HCT116 (cell line): Measurements from ENCODE around the gene IFNL2. TPM values are rescaled to one million over a fixed set of nuclear protein-coding genes. Genes with fewer than 3 reads are reported as not detected.
A peak's percentile ranks its signal among the peaks of the same experiment; 100 is the strongest.
"Not testable (repeated sequence)": the region's sequence is repeated elsewhere in the genome, so short reads cannot be mapped to it uniquely, and the experiment has no call there.

Experiments used
- ATAC-seq: fragments of 200-7000 bp; cut with Tn5 transposase; 2 replicates; pipeline ENCODE4 v1.9.1; 2020; ENCODE audit warnings: mild to moderate bottlenecking, moderate library complexity
- Bru-seq: library from RNA; stranded (reverse); fragments of 400-500 nt; gene quantifications from one replicate; lab custom pipeline; 2021; lab: Mats Ljungman, UMichigan
- BruChase-seq, 2 experiments: library from RNA; stranded (reverse); fragments of 400-500 nt; gene quantifications; one replicate each; lab custom pipeline; 2021; lab: Mats Ljungman, UMichigan
- BruUV-seq: library from RNA; stranded (reverse); fragments of 400-500 nt; replicated peaks from 2 replicates; lab custom pipeline; 2021; lab: Mats Ljungman, UMichigan
- CTCF ChIA-PET: fragments of 300-600 bp; sonication (Branson Sonifier 250); formaldehyde crosslinking; loops from one replicate; lab custom pipeline; 2021; ENCODE audit warnings: antibody characterized with exemption; lab: Charles Lee
- POLR2A ChIA-PET: fragments of 300-600, 350-600 bp; sonication (Branson Sonifier 250); formaldehyde crosslinking; loops from one replicate; lab custom pipeline; 2021; ENCODE audit warnings: antibody characterized with exemption; lab: Charles Lee
- RAD21 ChIA-PET, 2 experiments: fragments of 300-600 bp; sonication (Branson Sonifier 250); formaldehyde crosslinking; loops; one replicate each; lab custom pipeline; 2023; ENCODE audit warnings: low total read pairs in 2 of 2; ENCODE audit not compliant: uncharacterized antibody in 2 of 2, unreplicated experiment in 2 of 2, low non-redundant PET in 1 of 2; lab: Charles Lee
- DNase-seq: peaks from one replicate; pipeline ENCODE4 v3.0.0-alpha.2; 2010; ENCODE audit warnings: low read depth, low spot score
- H2AFZ ChIP-seq: fragments of 200-600 bp; shearing (Covaris generic), sonication (generic); 2 replicates; pipeline ENCODE4 v1.6.1; 2017; ENCODE audit warnings: low read depth, mixed run types, mixed read lengths, antibody characterized with exemption, low read length; ENCODE audit not compliant: poor library complexity, severe bottlenecking
- H3K27ac ChIP-seq: 2 replicates; pipeline ENCODE4 v1.5.1; 2012; ENCODE audit warnings: low read depth, low read length
- H3K27me3 ChIP-seq: fragments of 200-600 bp; sonication (generic); 2 replicates; pipeline ENCODE4 v1.6.1; 2016; ENCODE audit warnings: mixed run types, low read length, mixed read lengths; ENCODE audit not compliant: insufficient read depth
- H3K36me3 ChIP-seq, 2 experiments: fragments of 200-500 bp in 1 of 2; fragments of 200-600 bp in 1 of 2; sonication (Bioruptor generic) in 1 of 2; sonication (generic) in 1 of 2; 2 replicates each; pipeline versions ENCODE4 v1.5.1 to v1.6.1; 2014 to 2016; ENCODE audit warnings: low read length in 2 of 2, inconsistent platforms in 1 of 2, mixed read lengths in 1 of 2, mixed run types in 1 of 2; ENCODE audit not compliant: insufficient read depth in 2 of 2, control insufficient read depth in 1 of 2
- H3K4me1 ChIP-seq, 2 experiments: fragments of 200-600 bp in 1 of 2; sonication (generic) in 1 of 2; 2 replicates each; pipeline versions ENCODE4 v1.5.1 to v1.6.1; 2012 to 2017; ENCODE audit warnings: low read length in 2 of 2, inconsistent platforms in 1 of 2, mild to moderate bottlenecking in 1 of 2, mixed read lengths in 1 of 2, mixed run types in 1 of 2, moderate library complexity in 1 of 2; ENCODE audit not compliant: insufficient read depth in 2 of 2, control insufficient read depth in 1 of 2
- H3K4me2 ChIP-seq: fragments of 200-600 bp; sonication (generic); 2 replicates; pipeline ENCODE4 v1.6.1; 2017; ENCODE audit warnings: mixed run types, low read length, mixed read lengths
- H3K4me3 ChIP-seq, 2 experiments: fragments of 200-600 bp in 1 of 2; sonication (generic) in 1 of 2; replicated peaks in 1 of 2; 2 replicates each; pipeline ENCODE4 v1.5.1; 2011 to 2016; ENCODE audit warnings: low read length in 2 of 2, control low read depth in 1 of 2, low read depth in 1 of 2, mild to moderate bottlenecking in 1 of 2, mixed read lengths in 1 of 2, mixed run types in 1 of 2
- H3K79me2 ChIP-seq: fragments of 200-600 bp; sonication (generic); 2 replicates; pipeline ENCODE4 v1.6.1; 2017; ENCODE audit warnings: mild to moderate bottlenecking, mixed run types, low read length, moderate library complexity, mixed read lengths; ENCODE audit not compliant: insufficient read depth
- H3K9ac ChIP-seq: fragments of 200-600 bp; sonication (generic); 2 replicates; pipeline ENCODE4 v1.6.1; 2016; ENCODE audit warnings: low read length, mixed read lengths
- H3K9me2 ChIP-seq: fragments of 200-600 bp; sonication (generic), shearing (Covaris generic); 2 replicates; pipeline ENCODE4 v1.6.1; 2017; ENCODE audit warnings: mixed run types, mild to moderate bottlenecking, moderate library complexity; ENCODE audit not compliant: insufficient read depth
- H3K9me3 ChIP-seq, 2 experiments: fragments of 200-500 bp in 1 of 2; fragments of 200-600 bp in 1 of 2; sonication (Bioruptor generic) in 1 of 2; sonication (generic) in 1 of 2; 2 replicates each; pipeline ENCODE4 v1.6.1; 2014 to 2017; ENCODE audit warnings: low read length in 2 of 2, mixed read lengths in 2 of 2, inconsistent platforms in 1 of 2, low read depth in 1 of 2, mild to moderate bottlenecking in 1 of 2, mixed run types in 1 of 2, moderate library complexity in 1 of 2; ENCODE audit not compliant: control insufficient read depth in 1 of 2, insufficient read depth in 1 of 2
- H4K20me1 ChIP-seq: fragments of 200-600 bp; sonication (generic), shearing (Covaris generic); 2 replicates; pipeline ENCODE4 v1.6.1; 2017; ENCODE audit warnings: mixed run types, mild to moderate bottlenecking, moderate library complexity; ENCODE audit not compliant: insufficient read depth
- CBX3 ChIP-seq: IDR thresholded peaks from 2 replicates; pipeline ENCODE4 v1.6.1; 2012; ENCODE audit warnings: low read depth
- CTCF ChIP-seq, 3 experiments: fragments of 200-600 bp in 1 of 3; sonication (generic) in 1 of 3; IDR thresholded peaks in 2 of 3; conservative IDR thresholded peaks in 1 of 3; 2 replicates each; pipeline ENCODE4 v1.5.1; 2012 to 2017; ENCODE audit warnings: low read depth in 2 of 3, low read length in 2 of 3, antibody characterized with exemption in 1 of 3, borderline replicate concordance in 1 of 3, control low read depth in 1 of 3, mild to moderate bottlenecking in 1 of 3, mixed read lengths in 1 of 3, mixed run types in 1 of 3, moderate library complexity in 1 of 3; ENCODE audit not compliant: insufficient read depth in 1 of 3
- RAD21 ChIP-seq: IDR thresholded peaks from 2 replicates; pipeline ENCODE4 v1.6.1; 2012; ENCODE audit warnings: low read depth, mild to moderate bottlenecking
- intact Hi-C: fragments of 100-400 bp; cut with micrococcal nuclease; formaldehyde crosslinking; loops from 2 replicates; pipeline ENCODE4 v1.10.0; 2022
- long read RNA-seq: library from polyadenylated mRNA; unstranded; transcript quantifications from one replicate; pipeline ENCODE4 v2.0.0, GENCODE V29; 2021; ENCODE audit not compliant: unreplicated experiment
- polyA plus RNA-seq: library from polyadenylated mRNA; unstranded; fragments of >200 nt; gene quantifications from 2 replicates; pipeline ENCODE4 v1.2.1, GENCODE V29; 2012; ENCODE audit warnings: missing spikeins
- total RNA-seq: library from RNA; stranded (reverse); gene quantifications from one replicate; pipeline ENCODE4 v1.2.1, GENCODE V29; 2021; ENCODE audit not compliant: unreplicated experiment

Gene IFNL2
- total RNA-seq (not detected), Bru-seq, nascent RNA (not detected), BruChase-seq, experiment 1, labeled RNA remaining after a 6-hour chase (not detected), BruChase-seq, experiment 2, labeled RNA remaining after a 2-hour chase (percentile 15 among the genes with signal in this experiment)
- not detected in 2 replicates for polyA plus RNA-seq
- long read RNA-seq = 0 reads

- DNase-seq, H3K27me3 ChIP-seq, H3K4me1 ChIP-seq, POLR2A ChIA-PET, H3K4me2 ChIP-seq, H3K36me3 ChIP-seq, H2AFZ ChIP-seq, BruUV-seq, H3K4me3 ChIP-seq, H3K9ac ChIP-seq, H3K9me2 ChIP-seq, H3K9me3 ChIP-seq, H4K20me1 ChIP-seq, H3K79me2 ChIP-seq, CTCF ChIA-PET, intact Hi-C loops, H3K27ac ChIP-seq, RAD21 ChIA-PET: not testable (repeated sequence)
- peak; percentile 97 for ATAC-seq
These were observed at the start of gene IFNL2 for GRCh38 chr19:39268085-39268484. TSS of gene IFNL2 (plus strand) at chr19:39268396. CDS start at chr19:39268569, 173 bp downstream.

- 0 out of 2 replicates have a peak, but pooled peaks have one; percentile 34 for ATAC-seq
- H3K27ac ChIP-seq, H2AFZ ChIP-seq, H3K36me3 ChIP-seq, H3K4me3 ChIP-seq, H4K20me1 ChIP-seq, H3K9me2 ChIP-seq, DNase-seq, H3K9ac ChIP-seq, H3K27me3 ChIP-seq, RAD21 ChIA-PET, POLR2A ChIA-PET, H3K4me1 ChIP-seq, BruUV-seq, H3K4me2 ChIP-seq, H3K9me3 ChIP-seq, H3K79me2 ChIP-seq: not testable (repeated sequence)
- CTCF ChIA-PET = interaction anchor here (0.7 kb wide), 1 partner anchor 195 kb away, joined by 3 read pairs; no protein-coding TSS in a partner anchor
- TF ChIP-seq CBX3 = peak; percentile 29; the same call in 1 of the 2 replicates
- peak in 1 of 3 experiments; percentile 46; a peak in 2 of 6 replicates for TF ChIP-seq CTCF (IDR thresholded peaks at IDR 0.05 in 2 of 3, conservative IDR thresholded peaks at IDR 0.05 in 1 of 3; ENCODE audit: borderline replicate concordance in 1 of 3, insufficient read depth in 1 of 3, low read depth in 2 of 3, low read length in 2 of 3)
- TF ChIP-seq RAD21 = peak; percentile 57
- intact Hi-C loops = loop anchor here (10.0 kb wide), 1 partner anchor 316 kb away; the partner anchor contains the start of gene EID2B
These were observed 49.1 kb upstream of the IFNL2 start for GRCh38 chr19:39219108-39219507.
